GM18499 (cell line): ENCODE data around the gene SERBP1.
"Not testable (repeated sequence)": the region's sequence is repeated elsewhere in the genome, so short reads cannot be mapped to it uniquely, and the experiment has no call there.

ENCODE experiments used
- ATAC-seq: cut with Tn5 transposase; IDR thresholded peaks from one replicate; pipeline ENCODE4 v1.9.1; 2021; ENCODE audit warnings: moderate number of reproducible peaks; ENCODE audit not compliant: insufficient read depth, unreplicated experiment

SERBP1 gene

DNA sequence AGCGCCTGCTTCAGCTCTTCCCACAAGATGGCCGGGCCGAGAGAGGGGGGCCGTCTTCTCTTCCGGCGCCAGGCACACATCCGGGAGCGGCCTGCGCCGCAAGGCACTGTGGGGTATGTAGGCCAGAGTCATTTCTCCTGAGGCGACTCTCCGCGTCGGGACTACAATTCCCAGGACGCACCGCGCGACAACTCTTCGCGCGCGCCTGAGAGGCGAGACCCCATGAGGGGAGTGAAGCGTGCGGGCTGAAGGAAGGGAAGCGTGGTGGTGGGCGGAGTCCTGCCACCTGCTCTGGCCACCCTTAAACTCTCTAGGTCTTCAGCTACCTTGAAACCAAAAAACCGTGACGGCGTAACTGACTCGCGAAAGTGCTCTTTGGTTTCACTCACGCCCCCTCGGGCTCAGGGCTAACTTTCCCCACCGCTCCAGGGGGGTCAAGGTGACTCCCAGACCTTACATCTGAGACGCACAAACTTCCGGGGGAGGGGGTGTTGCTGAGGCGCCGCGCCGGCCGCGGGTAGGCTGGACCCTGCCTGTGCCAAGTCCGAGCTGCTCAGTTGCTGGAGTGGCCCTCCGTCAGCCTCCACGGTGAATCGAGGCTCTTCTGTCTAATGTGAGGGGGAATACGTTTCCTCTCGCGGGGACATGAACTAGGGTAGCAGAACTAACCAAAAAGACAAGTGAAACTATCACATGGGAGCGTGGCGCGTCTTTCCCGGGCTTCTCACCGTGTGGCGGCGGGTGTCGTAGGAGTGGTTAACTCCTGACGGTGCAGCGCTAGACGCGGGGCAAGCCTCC, at the start of gene SERBP1:
TSS of gene SERBP1 (minus strand) at position 45 of the 798 bp plus-strand sequence. CDS start 102 bp downstream, outside the sequence.
- peak; percentile 86 for ATAC-seq

DNA sequence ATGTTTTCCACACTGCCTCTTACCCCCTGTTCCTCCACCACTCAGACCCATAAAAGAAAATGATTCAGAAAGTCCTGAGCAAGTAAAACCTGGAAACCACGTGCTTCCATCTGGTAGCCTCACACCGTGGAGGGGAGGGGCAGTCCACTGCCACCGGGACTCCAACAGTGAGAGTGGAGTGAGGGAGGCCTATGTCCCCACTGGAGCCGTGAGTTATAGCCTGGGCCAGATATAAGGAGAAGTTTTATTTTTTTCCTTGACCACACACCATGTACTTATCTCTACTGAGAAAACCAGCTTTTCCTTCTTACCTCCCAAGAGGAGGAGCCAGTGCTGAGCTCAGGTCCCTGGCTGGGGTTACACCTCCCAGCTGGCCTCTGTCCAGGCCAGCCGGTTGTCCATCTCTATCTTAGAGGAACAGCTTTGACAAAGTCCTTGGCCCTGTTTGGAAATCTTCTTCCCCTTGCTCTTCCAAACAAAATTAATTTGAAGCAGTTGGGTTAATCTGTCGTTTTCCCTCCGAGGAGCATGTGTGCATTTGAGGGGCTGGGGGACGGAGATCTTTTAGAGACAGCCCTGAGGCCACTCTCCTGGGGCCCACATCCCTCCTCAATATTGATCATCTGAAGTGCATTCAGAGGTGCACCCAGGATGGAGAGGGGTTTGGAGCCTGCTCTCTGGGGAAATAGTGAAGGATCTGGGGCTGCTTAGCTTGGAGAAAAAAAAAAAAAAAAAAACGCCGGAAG, 49.1 kb upstream of the SERBP1 start:
- no peak for ATAC-seq

DNA sequence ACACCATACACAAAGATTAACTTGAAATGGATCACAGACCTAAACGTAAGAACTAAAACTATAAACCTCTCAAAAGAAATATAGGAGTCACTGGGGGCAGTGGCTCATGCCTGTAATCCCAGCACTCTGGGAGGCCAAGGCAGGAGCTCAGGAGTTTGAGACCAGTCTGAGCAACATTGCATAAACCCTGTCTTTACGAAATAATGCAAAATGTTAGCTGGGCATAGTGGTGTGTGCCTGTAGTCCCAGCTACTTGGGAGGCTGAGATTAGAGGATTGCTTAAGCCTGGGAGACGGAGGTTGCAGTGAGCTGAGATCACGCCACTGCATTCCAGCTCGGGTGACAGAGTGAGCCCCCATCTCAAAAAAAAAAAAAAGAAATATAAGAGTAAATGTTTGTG, 46.7 kb upstream of the SERBP1 start:
- ATAC-seq, result no peak

DNA sequence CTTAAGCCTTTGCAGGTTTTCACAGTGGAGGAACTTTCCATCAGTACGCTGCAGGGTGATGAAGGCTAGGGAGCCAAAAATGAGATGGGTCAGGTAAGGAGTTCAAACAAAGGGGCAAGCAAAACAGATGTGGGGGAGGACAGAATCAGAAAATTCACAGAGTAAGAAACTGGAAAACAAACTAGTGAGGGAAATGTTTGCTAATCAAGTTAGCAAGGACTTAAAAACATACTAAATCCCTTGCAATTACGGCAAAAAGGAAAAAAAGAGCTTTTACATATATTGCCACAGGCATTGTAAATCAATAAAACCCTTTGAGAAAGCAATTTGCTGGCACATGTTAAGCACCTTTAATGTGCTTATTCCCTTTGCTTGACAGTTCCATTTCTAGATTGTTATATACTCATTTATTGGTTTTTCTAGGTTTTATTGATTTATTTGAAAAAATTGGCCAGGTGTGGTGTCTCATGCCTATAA, 45.8 kb upstream of the SERBP1 start:
- ATAC-seq, result no peak

- no peak for ATAC-seq
Observed at GRCh38 chr1:67472056-67472455, 41.9 kb upstream of the SERBP1 start.

- ATAC-seq, result no peak
Observed at GRCh38 chr1:67469431-67469830, 39.2 kb upstream of the SERBP1 start.

DNA sequence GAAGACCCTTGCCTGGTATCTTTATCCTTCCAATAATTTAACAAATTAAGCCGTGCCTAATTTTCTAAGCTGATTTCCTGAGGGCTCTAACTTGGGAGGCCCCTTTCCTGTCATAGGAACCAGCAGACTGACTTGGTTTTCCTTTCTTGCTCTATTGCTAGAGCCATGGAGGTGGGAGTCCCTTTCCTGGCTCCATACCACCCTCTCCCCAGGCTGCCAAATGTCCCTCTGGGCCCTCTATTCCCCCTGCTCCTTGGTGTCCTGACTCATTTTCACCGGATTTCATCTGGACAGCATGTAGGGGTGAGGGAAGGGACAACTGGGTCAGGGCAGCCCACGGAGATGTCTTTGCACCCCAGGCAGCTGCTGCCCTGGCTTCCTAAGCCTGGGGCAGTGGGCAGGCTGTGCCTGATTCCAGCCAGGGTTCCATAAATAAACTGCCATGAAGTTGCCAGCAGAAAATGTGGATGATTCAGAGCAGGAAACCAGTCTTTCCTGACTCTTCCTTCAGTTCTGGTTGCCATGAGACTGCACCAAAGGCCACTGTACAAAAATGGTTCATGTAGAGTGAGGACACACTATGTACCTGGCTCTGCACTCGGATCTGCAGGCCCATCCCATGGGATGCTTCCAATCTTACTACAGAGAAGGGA, 38.0 kb upstream of the SERBP1 start:
- no peak for ATAC-seq

GRCh38 chr1:67465375-67465774, 35.2 kb upstream of the SERBP1 start:
- ATAC-seq, result no peak

GRCh38 chr1:67464746-67465145, 34.5 kb upstream of the SERBP1 start:
- ATAC-seq, result no peak

DNA sequence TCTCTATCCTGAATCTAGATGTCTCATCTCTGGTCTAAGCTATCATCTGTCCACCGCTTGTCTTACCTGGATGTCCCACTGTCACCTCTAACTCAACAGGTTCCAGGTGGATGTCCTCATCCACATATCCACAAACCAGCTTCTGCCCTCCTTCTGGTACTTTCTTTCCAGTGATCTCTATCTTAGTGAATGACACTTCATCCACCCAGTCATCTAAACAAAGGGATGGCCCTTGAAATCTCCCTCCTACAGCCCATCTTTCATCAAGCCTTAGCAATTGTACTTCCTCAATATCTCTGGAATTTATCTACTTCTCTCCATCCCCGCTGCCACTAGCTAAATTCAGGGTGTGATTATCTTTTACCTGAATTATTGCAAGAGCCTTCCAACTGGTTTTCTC, 33.9 kb upstream of the SERBP1 start:
- no peak for ATAC-seq

- ATAC-seq, result no peak
Observed at GRCh38 chr1:67463298-67463955, 33.2 kb upstream of the SERBP1 start.

- ATAC-seq, result no peak
Observed at GRCh38 chr1:67460676-67461500, 30.7 kb upstream of the SERBP1 start.

GRCh38 chr1:67459068-67459467, 28.9 kb upstream of the SERBP1 start:
- no peak for ATAC-seq

GRCh38 chr1:67458663-67459062, 28.5 kb upstream of the SERBP1 start:
- ATAC-seq, result no peak

DNA sequence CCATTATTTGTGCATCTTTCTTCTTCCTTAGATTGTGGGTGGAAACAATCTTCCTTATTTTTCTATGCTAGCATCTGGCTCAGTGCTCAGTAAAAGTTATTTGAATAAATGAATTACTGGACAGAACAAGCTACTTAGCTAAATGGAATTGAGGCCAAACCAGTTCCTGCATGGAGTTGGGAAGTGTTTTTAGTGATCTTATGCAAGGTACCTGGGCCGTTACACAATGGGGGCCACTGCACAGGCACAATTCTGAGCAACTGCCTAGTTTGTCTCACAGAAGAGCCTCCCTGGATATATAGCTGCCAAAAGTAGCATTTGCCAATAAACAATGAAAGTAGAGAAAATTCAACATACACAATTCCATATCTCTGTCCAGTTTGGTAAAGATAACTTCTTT, 27.0 kb upstream of the SERBP1 start:
- no peak for ATAC-seq

- no peak for ATAC-seq
Observed at GRCh38 chr1:67451815-67452214, 21.6 kb upstream of the SERBP1 start.

- no peak for ATAC-seq
Observed at GRCh38 chr1:67451356-67451755, 21.2 kb upstream of the SERBP1 start.

DNA sequence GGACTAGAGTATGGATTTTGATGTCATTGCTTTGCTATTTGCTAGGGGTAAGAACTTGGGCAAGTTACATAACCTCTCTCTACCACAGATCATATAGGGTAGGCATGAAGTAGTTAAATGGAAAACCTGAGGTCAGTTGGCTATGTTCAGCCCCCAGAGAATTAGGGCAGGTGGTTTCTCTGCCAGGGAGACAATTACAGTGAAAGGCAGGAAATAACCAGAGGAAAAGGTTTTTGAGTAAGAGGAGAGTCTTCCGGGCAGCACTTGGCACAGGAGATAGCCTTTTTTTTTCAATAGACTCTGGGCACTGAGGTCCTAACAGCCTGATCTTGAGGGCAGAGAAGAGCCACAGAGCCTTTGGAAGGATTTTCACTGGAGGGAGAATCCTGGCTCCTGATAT, 16.7 kb upstream of the SERBP1 start:
- ATAC-seq, result no peak

DNA sequence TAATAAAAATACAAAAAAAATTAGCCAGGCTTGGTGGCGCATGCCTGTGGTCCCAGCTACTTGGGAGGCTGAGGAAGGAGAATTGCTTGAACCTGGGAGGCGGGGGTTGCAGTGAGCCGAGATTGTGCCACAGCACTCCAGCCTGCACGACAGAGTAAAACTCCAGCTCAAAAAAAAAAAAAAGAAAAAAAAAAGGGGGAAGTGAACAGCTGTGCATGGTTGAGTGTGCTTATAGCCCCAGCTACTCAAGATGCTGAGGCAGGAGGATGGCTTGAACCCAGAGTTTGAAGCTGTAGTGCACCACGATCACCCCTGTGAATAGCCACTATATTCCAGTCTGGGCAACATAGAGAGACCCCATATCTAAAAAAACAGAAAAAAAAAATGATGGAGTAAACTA, 15.8 kb upstream of the SERBP1 start:
- not testable (repeated sequence) for ATAC-seq
